ENCODE data around the gene CHRNA9.

CHRNA9 gene

DNA sequence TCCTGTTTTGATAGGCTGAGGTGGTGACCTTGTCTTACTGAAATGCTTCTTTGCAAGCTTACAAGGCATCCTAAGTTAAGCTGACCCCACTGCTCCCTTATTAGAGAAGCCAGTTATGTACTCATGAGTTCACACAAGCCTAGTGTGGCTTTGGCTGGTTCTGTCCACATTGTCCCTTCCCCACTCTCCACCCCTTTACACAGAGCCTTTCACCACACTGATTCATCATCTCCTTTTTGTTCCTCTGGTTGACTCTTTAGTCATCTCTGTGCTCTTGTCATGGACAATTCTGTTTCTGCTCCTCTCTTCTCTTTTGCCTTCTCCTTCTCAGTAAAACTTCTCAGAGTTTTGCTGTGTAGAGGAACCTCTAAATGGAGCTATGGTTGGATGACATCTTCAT lies 4.9 kb downstream of the CHRNA9 start:
- DNase-seq (ENCODE audit: low spot score): no peak

DNA sequence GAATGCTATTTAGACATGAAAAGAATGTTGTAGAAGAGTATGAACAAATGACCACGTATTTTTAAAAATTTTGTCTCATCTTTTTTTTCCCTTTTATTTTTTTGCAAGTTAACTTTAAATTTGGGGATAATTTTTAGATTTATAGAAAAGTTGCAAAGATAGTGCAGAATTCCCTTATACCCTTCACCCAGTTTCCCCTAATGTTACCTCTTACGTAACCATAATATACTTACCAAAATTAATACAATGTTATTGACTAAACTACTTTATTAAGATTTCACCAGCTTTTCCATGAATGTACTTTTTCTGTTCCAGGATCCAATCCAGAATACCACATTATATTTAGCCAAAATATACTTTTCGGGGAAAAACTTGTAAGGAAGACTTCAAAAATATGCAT lies 12.3 kb downstream of the CHRNA9 start:
- DNase-seq (ENCODE audit: low spot score): no peak

DNA sequence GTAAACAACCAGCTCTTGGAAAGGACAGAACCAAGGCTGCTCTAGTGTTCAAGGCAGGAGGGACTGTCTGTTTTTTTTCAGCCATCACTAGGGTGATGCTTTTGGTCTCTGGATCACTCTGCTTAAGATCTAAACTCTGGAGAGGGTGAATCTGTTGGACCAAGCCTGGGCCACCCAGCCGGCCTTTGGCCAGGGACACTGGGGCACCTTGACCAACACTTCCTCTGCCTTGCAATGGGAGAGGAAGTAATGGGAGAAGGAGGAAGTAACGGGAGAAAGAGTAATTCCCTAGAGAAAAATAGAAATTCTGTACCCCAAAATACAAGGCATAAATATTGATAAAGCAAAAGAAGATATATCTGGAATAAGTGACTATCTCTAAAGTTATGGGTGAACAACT lies 12.9 kb downstream of the CHRNA9 start:
- DNase-seq (ENCODE audit: low spot score): no peak

DNA sequence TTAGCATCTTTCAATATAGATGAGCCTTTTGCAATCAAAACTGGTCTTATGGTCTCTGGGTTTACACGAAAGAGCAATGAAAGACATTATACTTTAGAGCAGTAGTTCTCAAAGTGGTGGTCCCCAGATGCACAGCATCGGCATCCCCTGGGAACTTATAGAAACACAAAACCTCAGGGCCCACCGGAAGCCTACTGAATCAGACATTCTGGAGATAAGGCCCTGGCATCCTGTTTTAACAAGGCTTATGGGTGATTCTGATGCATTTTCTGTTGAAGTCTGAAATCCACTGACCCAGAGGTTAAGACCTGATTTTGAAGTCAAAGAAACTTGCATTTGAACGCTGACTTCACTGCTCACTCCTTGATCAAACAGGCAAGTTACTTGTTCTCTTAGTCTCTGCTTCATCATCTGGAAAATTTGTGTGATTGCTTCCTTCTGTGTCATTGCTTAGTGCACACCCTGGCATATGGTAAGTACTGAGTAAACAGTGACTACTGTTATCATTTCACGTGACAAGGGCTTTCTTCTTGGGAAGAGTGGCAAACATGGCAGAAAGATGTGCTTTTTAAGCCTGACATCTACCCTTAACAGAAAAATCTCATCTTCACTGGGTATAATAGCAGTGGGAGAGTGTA lies 14.5 kb downstream of the CHRNA9 start:
- no peak for DNase-seq (ENCODE audit: low spot score)

DNA sequence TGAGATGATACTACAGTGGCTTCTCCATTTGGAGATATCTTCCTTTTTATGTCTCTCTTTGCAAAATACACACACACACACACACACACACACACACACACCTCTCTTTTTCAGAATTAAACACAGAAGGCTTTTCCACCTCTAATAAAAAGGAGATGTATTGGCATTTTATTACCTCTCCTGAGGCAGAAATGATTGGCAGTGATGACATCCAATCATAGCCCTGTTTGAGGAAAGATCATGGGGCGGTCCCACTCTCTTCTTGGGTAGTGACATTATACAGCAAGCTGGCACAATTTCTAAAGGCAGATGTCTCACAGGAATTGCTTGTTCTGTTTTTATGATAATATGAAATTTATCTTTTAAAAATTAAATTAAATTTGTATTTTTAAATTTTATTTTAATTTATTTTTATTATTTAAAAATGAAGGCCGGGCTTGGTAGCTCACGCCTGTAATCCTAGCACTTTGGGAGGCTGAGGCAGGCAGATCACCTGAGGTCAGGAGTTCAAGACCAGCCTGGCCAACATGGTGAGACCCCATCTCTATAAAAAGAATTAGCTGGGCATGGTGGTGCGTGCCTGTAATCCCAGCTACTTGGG lies 15.6 kb downstream of the CHRNA9 start:
- DNase-seq (ENCODE audit: low spot score): no peak

DNA sequence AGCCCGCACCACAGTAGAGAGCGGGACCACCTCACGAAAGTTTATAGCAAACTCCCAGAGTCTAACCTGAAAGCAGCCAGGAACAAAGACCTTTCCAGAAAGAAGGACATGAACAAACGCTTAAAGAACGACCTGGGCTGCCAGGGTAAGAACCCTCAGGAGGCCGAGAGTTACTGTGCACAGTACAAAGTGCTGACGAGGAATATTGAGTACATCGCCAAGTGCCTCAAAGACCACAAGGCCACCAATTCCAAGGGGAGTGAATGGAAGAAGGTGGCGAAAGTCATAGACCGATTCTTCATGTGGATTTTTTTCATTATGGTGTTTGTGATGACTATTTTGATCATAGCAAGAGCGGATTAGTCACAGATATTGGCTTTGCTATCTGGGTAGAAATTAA lies 19.0 kb downstream of the CHRNA9 start:
- no peak for DNase-seq (ENCODE audit: low spot score)

- DNase-seq (ENCODE audit: low spot score): no peak
Observed at GRCh38 chr4:40355131-40355530, 20.0 kb downstream of the CHRNA9 start.

GRCh38 chr4:40357738-40358137 lies 22.6 kb downstream of the CHRNA9 start:
- no peak for DNase-seq (ENCODE audit: low spot score)

GRCh38 chr4:40361338-40361737 lies 26.2 kb downstream of the CHRNA9 start:
- no peak for DNase-seq (ENCODE audit: low spot score)

GRCh38 chr4:40363382-40363920 lies 28.3 kb downstream of the CHRNA9 start:
- DNase-seq (ENCODE audit: low spot score): no peak

DNA sequence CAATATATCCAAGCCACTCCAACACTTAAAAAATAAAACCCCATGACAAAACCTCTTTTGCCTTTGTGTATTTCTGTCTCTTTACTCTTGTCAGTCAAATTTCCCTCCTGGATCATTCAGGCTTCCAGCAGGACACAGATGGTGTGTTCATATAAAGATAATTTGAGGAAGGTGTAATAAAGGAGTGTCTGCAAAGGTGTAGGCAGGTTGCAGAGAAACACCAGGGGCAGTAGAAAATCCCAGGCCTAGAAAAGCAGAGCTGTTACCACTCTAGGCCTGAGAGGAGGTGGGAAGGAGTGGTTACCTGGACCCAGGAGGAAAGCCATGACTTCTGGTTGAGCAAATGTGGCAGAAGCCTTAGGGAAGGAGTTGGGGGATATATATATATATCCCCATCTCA lies 28.8 kb downstream of the CHRNA9 start:
- DNase-seq (ENCODE audit: low spot score): no peak

DNA sequence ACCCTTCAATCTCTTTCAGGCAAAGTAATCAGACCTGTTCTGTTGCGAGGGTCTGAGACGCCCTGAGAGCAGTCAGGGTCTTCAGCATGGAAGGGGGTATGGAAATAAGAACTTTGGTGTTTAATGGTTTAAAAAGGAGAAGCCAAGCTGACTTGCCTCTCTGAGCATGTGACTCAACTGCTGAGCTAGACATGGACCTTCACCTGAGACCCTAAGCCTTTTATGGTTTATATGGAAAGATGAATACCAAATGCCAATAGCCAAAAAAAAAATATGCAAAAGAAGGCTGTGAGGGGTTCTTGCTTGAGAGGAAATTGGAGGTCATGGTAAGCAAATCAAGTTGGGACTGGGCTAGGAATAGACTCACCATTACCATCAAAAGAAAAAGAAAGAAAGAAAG lies 30.6 kb downstream of the CHRNA9 start:
- no peak for DNase-seq (ENCODE audit: low spot score)

GRCh38 chr4:40367451-40367850 lies 32.3 kb downstream of the CHRNA9 start:
- no peak for DNase-seq (ENCODE audit: low spot score)

DNA sequence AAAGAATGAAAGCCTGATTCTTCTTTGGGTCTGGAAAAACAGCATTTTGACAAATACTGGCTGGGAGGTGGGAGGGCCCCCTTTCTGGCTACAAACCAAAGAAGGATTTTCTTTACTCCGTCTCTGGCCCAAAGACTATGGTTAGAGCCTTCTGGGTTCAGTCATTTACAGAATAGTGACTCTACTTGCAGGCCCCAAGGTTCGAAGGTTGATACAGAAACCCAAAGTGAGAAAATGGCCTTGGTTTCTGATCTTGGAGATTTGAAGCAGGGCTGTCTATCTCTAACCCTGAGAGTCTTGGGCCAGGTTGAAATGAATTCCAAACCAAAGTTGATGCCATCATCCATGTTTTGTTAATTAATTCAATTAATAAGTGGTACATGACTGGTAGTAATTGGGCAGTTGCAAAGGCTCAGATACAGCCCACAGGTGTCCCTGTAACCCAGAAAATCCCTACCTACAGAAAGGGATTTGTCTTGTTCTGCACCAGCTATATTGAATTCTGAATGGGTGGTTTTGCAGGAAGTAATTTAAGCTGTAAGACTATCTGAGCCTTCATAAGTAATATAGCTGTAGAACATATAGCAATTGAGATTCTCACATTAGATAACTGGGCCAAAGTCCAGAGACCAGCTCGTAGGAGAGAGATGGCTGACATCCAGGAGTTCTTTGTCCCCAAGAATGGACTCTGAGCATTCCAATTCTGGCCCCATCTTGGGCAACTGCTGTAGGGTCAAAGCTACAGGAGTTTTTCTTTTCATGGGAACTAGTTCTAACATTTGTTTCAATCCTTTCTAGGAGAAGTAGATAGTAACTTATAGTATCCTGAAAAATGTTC lies 34.5 kb downstream of the CHRNA9 start:
- DNase-seq (ENCODE audit: low spot score): peak; percentile 43

DNA sequence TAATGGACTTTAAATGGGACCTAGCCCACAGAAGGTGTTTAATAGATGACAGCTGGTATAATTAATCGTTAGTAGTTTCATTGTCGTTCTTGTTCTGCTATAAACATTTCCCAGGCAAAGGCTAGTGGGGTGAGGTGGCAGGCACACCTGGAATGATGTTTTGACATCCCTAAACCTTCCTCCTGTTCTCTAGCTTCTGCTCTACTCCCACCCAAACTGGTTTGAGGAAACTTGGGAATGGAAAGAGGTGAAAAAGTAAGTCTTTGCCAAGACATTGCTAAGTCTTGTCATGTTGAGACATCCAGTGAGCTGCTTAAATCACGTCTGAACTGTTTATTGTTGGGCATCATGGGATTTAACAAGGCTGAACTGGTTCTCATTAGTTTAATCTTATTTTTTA lies 37.5 kb downstream of the CHRNA9 start:
- DNase-seq (ENCODE audit: low spot score): no peak

GRCh38 chr4:40373636-40374035 lies 38.5 kb downstream of the CHRNA9 start:
- DNase-seq (ENCODE audit: low spot score): no peak

- no peak for DNase-seq (ENCODE audit: low spot score)
Observed at GRCh38 chr4:40375095-40375494, 40.0 kb downstream of the CHRNA9 start.

DNA sequence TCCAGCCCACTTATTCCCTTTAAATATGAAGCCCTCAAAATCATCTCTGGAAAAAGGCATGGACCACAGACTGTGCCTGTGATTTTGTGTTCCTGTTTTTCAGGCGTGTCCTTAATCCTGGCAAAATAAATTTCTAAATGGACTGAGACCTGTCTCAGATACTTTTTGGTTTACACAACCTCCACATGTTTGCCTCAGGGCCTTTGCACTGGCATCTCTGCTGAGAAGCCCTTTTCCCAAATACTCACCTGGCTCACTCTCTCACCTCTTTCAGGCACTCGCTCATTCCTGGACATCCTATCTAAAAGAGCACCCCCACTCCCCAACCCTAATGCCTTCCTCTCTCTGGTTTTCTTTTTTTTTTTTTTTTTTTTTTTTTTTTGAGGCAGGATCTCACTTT lies 40.5 kb downstream of the CHRNA9 start:
- DNase-seq (ENCODE audit: low spot score): no peak

DNA sequence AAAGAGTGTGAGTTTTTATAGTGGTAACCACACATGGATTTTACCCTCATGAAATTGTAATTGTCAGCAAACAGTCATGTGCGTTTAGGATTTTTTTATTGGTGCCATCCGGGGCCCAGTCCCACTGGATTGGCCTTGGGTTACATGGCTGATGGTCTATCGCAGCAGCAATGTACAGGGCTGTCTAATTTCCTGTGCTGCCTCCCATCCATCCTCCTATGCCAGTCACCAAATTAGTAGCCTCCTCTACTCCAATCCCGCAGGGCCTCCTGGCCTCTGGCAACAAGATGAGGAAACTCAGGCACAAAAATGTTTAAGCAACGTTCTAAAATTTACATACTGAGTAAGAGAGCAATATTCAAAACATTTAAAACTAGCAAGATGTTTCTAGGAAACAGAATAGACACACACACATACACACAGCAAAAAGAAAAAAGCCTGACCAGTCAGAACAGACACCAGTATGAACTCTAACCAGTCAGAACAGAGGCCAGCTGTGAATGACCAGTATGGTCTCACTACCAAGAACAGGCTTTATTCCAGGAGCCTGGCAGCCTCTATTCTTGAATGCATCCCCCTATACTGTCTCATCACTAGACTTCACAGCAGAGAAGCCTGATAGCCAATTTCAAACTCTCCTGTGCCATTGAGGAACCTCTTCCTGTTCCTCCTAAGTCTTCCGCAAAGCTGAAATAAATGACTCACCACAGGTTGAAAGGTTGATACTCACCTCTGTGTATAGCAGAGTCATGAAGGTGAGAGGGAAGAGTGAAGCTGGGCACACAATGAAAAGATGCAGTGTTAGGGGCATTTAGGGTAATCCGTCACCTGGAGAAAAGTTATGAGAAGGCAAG lies 42.6 kb downstream of the CHRNA9 start:
- DNase-seq (ENCODE audit: low spot score): no peak

DNA sequence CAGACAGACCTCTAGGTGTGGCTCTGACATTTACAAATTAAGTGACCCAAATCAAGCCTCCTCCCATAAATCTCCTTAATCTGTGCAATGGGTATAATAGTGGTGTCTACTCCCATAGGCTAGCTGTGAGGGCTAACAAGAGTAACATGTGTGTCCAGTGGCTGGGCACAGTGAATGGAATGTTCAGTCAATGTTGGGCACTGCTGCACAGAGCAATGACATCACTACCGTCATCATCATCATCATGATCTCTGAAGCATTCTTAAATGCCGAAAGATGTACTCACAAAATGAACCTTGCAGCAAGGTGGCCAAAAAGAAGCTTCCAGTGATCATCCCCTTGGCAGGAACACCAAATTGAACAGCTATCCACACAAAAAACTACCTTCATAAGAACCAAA lies 43.5 kb downstream of the CHRNA9 start:
- no peak for DNase-seq (ENCODE audit: low spot score)

DNA sequence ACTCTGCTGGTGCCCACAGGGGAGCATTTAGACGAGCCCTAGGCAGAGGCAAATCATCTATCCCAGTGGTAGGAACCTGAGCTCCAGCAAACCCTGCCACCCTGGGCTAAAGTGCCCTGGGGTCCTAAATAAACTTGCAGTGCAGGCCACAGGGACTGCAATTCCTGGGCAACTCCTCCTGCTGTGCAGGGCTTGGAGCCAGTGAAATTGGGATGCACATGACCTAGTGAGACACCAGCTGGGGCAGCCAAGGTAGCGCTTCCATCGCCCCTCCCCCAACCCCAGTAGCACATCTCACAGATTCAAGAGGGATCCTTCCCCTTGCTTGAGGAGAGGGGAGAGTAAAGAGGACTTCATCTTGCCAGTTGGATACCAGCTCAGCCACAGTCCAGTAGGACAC lies 44.1 kb downstream of the CHRNA9 start:
- no peak for DNase-seq (ENCODE audit: low spot score)

- DNase-seq (ENCODE audit: low spot score): no peak
Observed at GRCh38 chr4:40380647-40381046, 45.5 kb downstream of the CHRNA9 start.
